Smooth muscle cell (in vitro differentiated cells): ENCODE results near the gene SLC17A2. TPM values are rescaled to one million over a fixed set of nuclear protein-coding genes. Genes with fewer than 3 reads are reported as not detected.

Source experiments
- DNase-seq: peaks from one replicate; lab custom pipeline; 2025; ENCODE audit not compliant: unreplicated experiment; lab: John Stamatoyannopoulos, UW
- H2AFZ ChIP-seq: fragments of 200-600 bp; sonication (generic); 2 replicates; pipeline ENCODE4 v1.6.0; 2016; ENCODE audit warnings: antibody characterized with exemption, low read depth, mild to moderate bottlenecking
- H3F3A ChIP-seq: fragments of 200-600 bp; sonication (generic); 2 replicates; pipeline ENCODE4 v1.6.0; 2017; ENCODE audit warnings: antibody characterized with exemption, low read depth
- H3K27ac ChIP-seq: fragments of 200-600 bp; sonication (generic); 2 replicates; pipeline ENCODE4 v1.5.1; 2016; ENCODE audit warnings: low read depth, mild to moderate bottlenecking
- H3K27me3 ChIP-seq: fragments of 200-600 bp; sonication (generic); 2 replicates; pipeline ENCODE4 v1.6.1; 2016; ENCODE audit warnings: low read depth, mild to moderate bottlenecking
- H3K36me3 ChIP-seq: fragments of 200-600 bp; sonication (generic); 2 replicates; pipeline ENCODE4 v1.5.1; 2016; ENCODE audit warnings: low read depth
- H3K4me1 ChIP-seq: fragments of 200-600 bp; sonication (generic); 2 replicates; pipeline ENCODE4 v1.5.1; 2016; ENCODE audit warnings: low read depth
- H3K4me2 ChIP-seq: fragments of 200-600 bp; sonication (generic); 2 replicates; pipeline ENCODE4 v1.6.0; 2016; ENCODE audit warnings: mild to moderate bottlenecking
- H3K4me3 ChIP-seq: fragments of 200-600 bp; sonication (generic); 2 replicates; pipeline ENCODE4 v1.5.1; 2016; ENCODE audit warnings: mild to moderate bottlenecking
- H3K79me2 ChIP-seq: fragments of 200-600 bp; sonication (generic); 2 replicates; pipeline ENCODE4 v1.6.0; 2016; ENCODE audit warnings: low read depth, mild to moderate bottlenecking
- H3K9ac ChIP-seq: fragments of 200-600 bp; sonication (generic); 2 replicates; pipeline ENCODE4 v1.6.0; 2016; ENCODE audit warnings: low read depth
- H3K9me3 ChIP-seq: fragments of 200-600 bp; sonication (generic); replicated peaks from 2 replicates; pipeline ENCODE4 v1.5.1; 2016; ENCODE audit warnings: low read depth
- H4K20me1 ChIP-seq: fragments of 200-600 bp; sonication (generic); 2 replicates; pipeline ENCODE4 v1.6.0; 2016; ENCODE audit warnings: low read depth
- CTCF ChIP-seq: fragments of 200-600 bp; sonication (generic); IDR thresholded peaks from 2 replicates; pipeline ENCODE4 v1.5.1; 2017; ENCODE audit warnings: borderline replicate concordance, mild to moderate bottlenecking, antibody characterized with exemption; ENCODE audit not compliant: insufficient read depth, poor library complexity, severe bottlenecking
- WGBS: methylation state at CpG from one replicate; pipeline ENCODE4 v1.1.7; 2016; ENCODE audit warnings: low lambda C conversion rate; 5-methylcytosine and 5-hydroxymethylcytosine counted together
- polyA plus RNA-seq: library from polyadenylated mRNA; unstranded; fragments of >200 nt; fragmentation: Nextera tagmentation; extraction: Ambion mirVana; gene quantifications from 2 replicates; pipeline ENCODE4 v1.2.1, GENCODE V29; 2016
- total RNA-seq: library from RNA; depleted of rRNA; stranded (reverse); fragments of >200 nt; gene quantifications from 2 replicates; pipeline ENCODE4 v1.2.3, GENCODE V29; 2014

The SLC17A2 gene
- total and polyA plus RNA-seq, 2 experiments from 2014 or later: not detected

- WGBS: 51% methylated on average over 28 of the region's 28 CpGs
Observed at GRCh38 chr6:25882051-25882496, 48.4 kb downstream of the SLC17A2 start.

GRCh38 chr6:25880601-25881000, 49.9 kb downstream of the SLC17A2 start:
- Histone ChIP-seq H3K4me1 (no peaks in the 10 kb centered on the region), H3K27ac (no peak overlapping the region), H3F3A (no peaks in the 10 kb centered on the region), H4K20me1 (no peaks in the 10 kb centered on the region), H3K36me3 (no peaks in the 10 kb centered on the region), H3K4me3 (no peak overlapping the region), H3K4me2 (no peak overlapping the region), H3K9me3 (no peaks in the 10 kb centered on the region), H3K9ac (no peak overlapping the region), H2AFZ (no peak overlapping the region), H3K27me3 (peaks cover 7% of the 10 kb centered on the region), H3K79me2 (no peaks in the 10 kb centered on the region)
- no peak for DNase-seq
- TF ChIP-seq CTCF: no peak
- WGBS: 90% methylated on average over 4 of the region's 4 CpGs

More at GRCh38 chr6:25882051-25882496, 48.4 kb downstream of the SLC17A2 start:
- Histone ChIP-seq H3K79me2 (no peaks in the 10 kb centered on the region), H3K36me3 (no peaks in the 10 kb centered on the region), H3K9ac (no peak overlapping the region), H3K27ac (no peak overlapping the region), H3K4me3 (no peak overlapping the region), H2AFZ (no peak overlapping the region), H3K9me3 (no peaks in the 10 kb centered on the region), H3K27me3 (peaks cover 7% of the 10 kb centered on the region), H3K4me1 (no peaks in the 10 kb centered on the region), H3K4me2 (no peak overlapping the region), H4K20me1 (no peaks in the 10 kb centered on the region), H3F3A (no peaks in the 10 kb centered on the region)
- no peak for DNase-seq
- TF ChIP-seq CTCF: no peak

GRCh38 chr6:25878721-25879322, 51.7 kb downstream of the SLC17A2 start:
- Histone ChIP-seq H3K9me3 (no peaks in the 10 kb centered on the region), H3F3A (no peaks in the 10 kb centered on the region), H2AFZ (no peak overlapping the region), H3K36me3 (no peaks in the 10 kb centered on the region), H4K20me1 (no peaks in the 10 kb centered on the region), H3K27ac (no peak overlapping the region), H3K27me3 (peaks cover 21% of the 10 kb centered on the region), H3K9ac (no peak overlapping the region), H3K4me3 (no peak overlapping the region), H3K4me2 (no peak overlapping the region), H3K4me1 (no peaks in the 10 kb centered on the region), H3K79me2 (no peaks in the 10 kb centered on the region)
- DNase-seq: no peak
- no peak for TF ChIP-seq CTCF
- WGBS: 97% methylated on average over 2 of the region's 2 CpGs

GRCh38 chr6:25875926-25876602, 54.4 kb downstream of the SLC17A2 start:
- Histone ChIP-seq H3K27me3 (peaks cover 25% of the 10 kb centered on the region), H3K9ac (no peak overlapping the region), H4K20me1 (no peaks in the 10 kb centered on the region), H2AFZ (no peak overlapping the region), H3F3A (no peaks in the 10 kb centered on the region), H3K79me2 (no peaks in the 10 kb centered on the region), H3K27ac (no peak overlapping the region), H3K4me2 (no peak overlapping the region), H3K4me1 (no peaks in the 10 kb centered on the region), H3K9me3 (no peaks in the 10 kb centered on the region), H3K4me3 (no peak overlapping the region), H3K36me3 (no peaks in the 10 kb centered on the region)
- 66% methylated on average over 3 of the region's 3 CpGs for WGBS
- DNase-seq: no peak
- TF ChIP-seq CTCF: no peak
